ENCODE measurements around the gene VGLL3. TPM values are rescaled to one million over a fixed set of nuclear protein-coding genes. Genes with fewer than 3 reads are reported as not detected.

Gene VGLL3
- total RNA-seq, 3 donors from 2014 or later = 17.9 to 60.0 (median 48.5) TPM

DNA sequence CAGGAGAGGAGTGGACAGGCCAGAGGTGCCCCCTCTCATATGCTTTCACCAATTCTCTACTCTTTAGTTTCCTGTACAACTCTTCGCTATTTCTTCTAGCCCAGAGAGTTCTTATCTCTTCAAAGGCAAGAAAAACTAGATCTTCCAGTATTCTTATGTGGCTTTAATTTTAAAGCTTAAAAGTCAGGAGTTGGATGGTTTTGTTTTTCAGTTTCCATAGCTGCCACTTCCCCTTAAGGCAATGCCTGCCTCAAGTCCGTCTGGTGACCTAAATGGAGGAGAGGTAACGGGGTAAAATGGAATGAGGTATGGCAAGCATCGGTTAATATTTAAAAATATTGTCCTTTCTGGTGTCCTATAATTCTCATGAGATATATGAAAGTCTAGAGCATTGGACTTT is 11.4 kb upstream of the VGLL3 start:
- Histone ChIP-seq H3K9me3 (no peaks in the 10 kb centered on the region), H3K36me3 (no peaks in the 10 kb centered on the region), H3K27me3 (no peaks in the 10 kb centered on the region), H3K4me1 (no peaks in the 10 kb centered on the region), H3K4me3 (no peak overlapping the region), H3K27ac (no peak overlapping the region)
- no peak for TF ChIP-seq POLR2A (IDR thresholded peaks at IDR 0.05)
- no peak for TF ChIP-seq POLR2AphosphoS5 (IDR thresholded peaks at IDR 0.05)
- TF ChIP-seq, protein P1, sequence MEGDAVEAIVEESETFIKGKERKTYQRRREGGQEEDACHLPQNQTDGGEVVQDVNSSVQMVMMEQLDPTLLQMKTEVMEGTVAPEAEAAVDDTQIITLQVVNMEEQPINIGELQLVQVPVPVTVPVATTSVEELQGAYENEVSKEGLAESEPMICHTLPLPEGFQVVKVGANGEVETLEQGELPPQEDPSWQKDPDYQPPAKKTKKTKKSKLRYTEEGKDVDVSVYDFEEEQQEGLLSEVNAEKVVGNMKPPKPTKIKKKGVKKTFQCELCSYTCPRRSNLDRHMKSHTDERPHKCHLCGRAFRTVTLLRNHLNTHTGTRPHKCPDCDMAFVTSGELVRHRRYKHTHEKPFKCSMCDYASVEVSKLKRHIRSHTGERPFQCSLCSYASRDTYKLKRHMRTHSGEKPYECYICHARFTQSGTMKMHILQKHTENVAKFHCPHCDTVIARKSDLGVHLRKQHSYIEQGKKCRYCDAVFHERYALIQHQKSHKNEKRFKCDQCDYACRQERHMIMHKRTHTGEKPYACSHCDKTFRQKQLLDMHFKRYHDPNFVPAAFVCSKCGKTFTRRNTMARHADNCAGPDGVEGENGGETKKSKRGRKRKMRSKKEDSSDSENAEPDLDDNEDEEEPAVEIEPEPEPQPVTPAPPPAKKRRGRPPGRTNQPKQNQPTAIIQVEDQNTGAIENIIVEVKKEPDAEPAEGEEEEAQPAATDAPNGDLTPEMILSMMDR (IDR thresholded peaks at IDR 0.05) = no peak
- DNase-seq (ENCODE audit: low spot score in 2 of 2) = no peak
- intact Hi-C loops (cut with DNase I; ENCODE audit: low total_unique reads) = no loop called here

DNA sequence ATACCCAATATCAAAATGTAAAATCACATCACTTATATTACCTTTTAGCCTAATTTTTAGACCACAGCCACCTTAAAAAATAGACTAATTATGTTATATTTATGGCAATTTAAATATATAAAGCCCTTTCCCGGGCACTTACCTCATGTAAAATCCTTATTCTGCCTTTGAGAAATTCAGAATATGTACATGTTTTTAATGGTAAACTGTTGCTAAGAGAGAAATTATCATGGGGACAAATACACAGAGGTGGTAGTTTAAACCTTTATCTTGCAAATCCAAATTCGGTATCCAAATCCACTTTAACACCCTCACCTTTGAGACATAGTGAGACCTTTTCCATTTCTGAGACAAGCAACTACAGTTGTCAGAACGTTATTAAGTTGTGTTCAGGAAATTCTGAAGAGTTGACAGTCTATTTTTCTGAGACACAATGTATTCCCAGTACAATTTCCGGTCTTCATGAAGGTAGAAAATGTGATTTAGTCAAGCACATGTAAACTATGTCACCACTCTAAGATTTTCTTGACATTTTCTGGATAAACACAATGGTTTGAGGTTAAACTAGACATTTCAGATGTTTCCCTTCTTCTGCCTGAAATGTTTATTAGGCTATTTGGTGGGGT is 10.6 kb upstream of the VGLL3 start:
- Histone ChIP-seq H3K27ac (no peak overlapping the region), H3K4me3 (no peak overlapping the region), H3K9me3 (no peaks in the 10 kb centered on the region), H3K36me3 (no peaks in the 10 kb centered on the region), H3K27me3 (no peaks in the 10 kb centered on the region), H3K4me1 (no peaks in the 10 kb centered on the region)
- DNase-seq (ENCODE audit: low spot score in 2 of 2) = no peak
- intact Hi-C loops (cut with DNase I; ENCODE audit: low total_unique reads) = no loop called here
- TF ChIP-seq, protein P1 (IDR thresholded peaks at IDR 0.05) = no peak
- TF ChIP-seq POLR2AphosphoS5 (IDR thresholded peaks at IDR 0.05) (no peak), POLR2A (IDR thresholded peaks at IDR 0.05) (no peak)

DNA sequence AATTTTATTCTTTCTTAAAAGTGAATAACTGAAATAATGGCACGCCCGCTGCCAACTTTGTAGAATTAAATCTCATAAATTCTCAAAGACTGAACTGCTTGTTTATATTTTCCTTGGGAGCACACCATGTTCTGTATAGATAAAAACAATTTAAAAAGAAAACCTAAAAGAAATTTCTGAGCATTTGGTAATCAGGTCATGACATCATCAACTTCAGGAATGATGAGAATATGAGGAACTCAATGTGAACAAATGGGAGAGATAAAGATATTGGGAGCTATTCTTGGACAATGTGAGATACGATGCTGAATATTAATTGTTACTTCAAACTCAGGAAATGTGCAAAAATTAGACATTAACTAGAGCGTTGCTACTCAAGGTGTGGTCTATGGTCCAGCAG is 10.0 kb upstream of the VGLL3 start:
- Histone ChIP-seq H3K36me3 (no peaks in the 10 kb centered on the region), H3K4me3 (no peak overlapping the region), H3K27me3 (no peaks in the 10 kb centered on the region), H3K9me3 (no peaks in the 10 kb centered on the region), H3K4me1 (no peaks in the 10 kb centered on the region), H3K27ac (no peak overlapping the region)
- TF ChIP-seq POLR2AphosphoS5 (IDR thresholded peaks at IDR 0.05) (no peak), POLR2A (IDR thresholded peaks at IDR 0.05) (no peak)
- TF ChIP-seq, protein P1 (IDR thresholded peaks at IDR 0.05) = no peak
- intact Hi-C loops (cut with DNase I; ENCODE audit: low total_unique reads) = no loop called here
- DNase-seq (ENCODE audit: low spot score in 2 of 2) = no peak

DNA sequence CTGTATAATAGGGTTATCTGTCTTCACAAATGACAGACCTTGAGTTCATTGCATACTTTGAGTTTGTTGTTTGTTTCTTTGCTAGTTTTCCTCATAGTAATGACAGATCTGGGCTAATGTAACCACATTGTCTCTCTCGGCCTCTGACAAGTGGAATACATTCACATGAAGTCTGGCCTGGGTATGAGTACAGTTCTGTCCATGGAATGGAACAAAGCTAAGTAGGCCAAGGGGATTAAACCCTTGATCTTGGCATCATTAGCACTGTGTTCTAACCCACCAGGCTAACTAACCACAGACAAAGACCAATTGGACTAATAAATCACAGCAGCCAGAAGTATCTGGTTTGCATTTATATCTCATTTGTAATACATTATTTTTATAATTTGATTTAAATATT is 7.6 kb upstream of the VGLL3 start:
- Histone ChIP-seq H3K27me3 (no peaks in the 10 kb centered on the region), H3K9me3 (no peaks in the 10 kb centered on the region), H3K27ac (no peak overlapping the region), H3K4me3 (no peak overlapping the region), H3K36me3 (no peaks in the 10 kb centered on the region), H3K4me1 (no peaks in the 10 kb centered on the region)
- no peak for DNase-seq (ENCODE audit: low spot score in 2 of 2)
- TF ChIP-seq POLR2AphosphoS5 (IDR thresholded peaks at IDR 0.05) (no peak), POLR2A (IDR thresholded peaks at IDR 0.05) (no peak)
- intact Hi-C loops (cut with DNase I; ENCODE audit: low total_unique reads) = no loop called here

DNA sequence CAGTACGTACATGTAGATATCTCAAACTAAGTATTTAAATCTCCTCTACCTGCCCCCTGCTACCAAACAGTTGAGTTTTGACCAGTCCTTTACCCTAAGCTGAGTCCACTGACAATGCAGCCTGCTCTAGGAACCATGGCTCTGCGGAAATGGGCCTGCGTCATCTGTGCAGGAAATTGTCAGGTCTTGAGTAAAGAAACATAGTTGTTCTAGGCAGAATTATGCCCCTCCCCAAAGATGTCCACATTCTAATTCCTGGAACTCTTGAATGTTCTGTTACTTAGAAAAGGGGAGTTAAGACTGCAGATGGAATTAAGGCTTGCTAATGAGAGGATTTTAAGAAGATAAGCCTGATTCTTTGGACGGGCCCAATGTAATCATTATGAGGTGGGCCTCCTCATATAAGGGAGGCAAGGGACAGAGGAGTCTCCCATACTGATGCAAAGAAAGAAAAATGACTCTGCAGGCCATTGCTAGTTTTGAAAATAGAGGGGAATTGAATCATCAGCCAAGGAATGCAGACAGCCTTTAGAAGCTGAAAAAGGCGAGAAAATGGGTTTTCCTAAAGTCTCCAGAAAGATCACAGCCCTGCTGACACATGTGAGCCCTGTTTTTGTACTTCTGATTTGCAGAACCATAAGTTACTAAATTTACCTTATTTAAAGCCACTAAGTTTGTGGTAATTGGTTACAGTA is 5.5 kb upstream of the VGLL3 start:
- TF ChIP-seq, protein P1 (IDR thresholded peaks at IDR 0.05) = no peak
- no peak for TF ChIP-seq POLR2AphosphoS5 (IDR thresholded peaks at IDR 0.05)
- no peak for TF ChIP-seq POLR2A (IDR thresholded peaks at IDR 0.05)
- H3K36me3 ChIP-seq = no peaks in the 10 kb centered on the region
- no peaks in the 10 kb centered on the region for H3K4me1 ChIP-seq
- no peak for DNase-seq (ENCODE audit: low spot score in 2 of 2)
- intact Hi-C loops (cut with DNase I; ENCODE audit: low total_unique reads) = no loop called here
- no peaks in the 10 kb centered on the region for H3K27me3 ChIP-seq
- no peaks in the 10 kb centered on the region for H3K9me3 ChIP-seq
- no peak overlapping the region for H3K27ac ChIP-seq
- no peak overlapping the region for H3K4me3 ChIP-seq
